ENCODE data around the gene BLOC1S6.

Gene BLOC1S6

DNA sequence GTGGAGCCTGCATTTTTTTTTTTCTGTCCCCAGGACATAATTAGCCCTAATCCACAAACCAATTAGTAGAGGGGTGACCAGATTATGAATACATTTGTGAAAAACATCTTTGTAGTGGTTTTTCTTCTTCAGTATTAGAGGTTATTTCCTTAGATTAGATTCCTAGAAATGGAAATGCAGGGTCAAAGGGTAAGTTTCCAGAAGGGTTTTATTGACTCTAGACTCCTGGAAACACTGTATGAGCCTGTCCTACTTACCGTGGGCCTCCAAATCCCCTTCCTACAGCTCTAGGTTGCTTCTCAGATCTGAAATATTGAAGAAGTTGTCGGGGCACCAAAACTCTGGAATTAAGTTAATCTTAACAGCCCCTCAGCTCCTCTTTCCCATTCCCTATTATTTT lies 70.1 kb downstream of the BLOC1S6 start:
- H3K4me3 ChIP-seq, result no peak overlapping the region
- DNase-seq (ENCODE audit: low spot score), result no peak
- H3K27ac ChIP-seq, result no peak overlapping the region
- TF ChIP-seq, protein P1, sequence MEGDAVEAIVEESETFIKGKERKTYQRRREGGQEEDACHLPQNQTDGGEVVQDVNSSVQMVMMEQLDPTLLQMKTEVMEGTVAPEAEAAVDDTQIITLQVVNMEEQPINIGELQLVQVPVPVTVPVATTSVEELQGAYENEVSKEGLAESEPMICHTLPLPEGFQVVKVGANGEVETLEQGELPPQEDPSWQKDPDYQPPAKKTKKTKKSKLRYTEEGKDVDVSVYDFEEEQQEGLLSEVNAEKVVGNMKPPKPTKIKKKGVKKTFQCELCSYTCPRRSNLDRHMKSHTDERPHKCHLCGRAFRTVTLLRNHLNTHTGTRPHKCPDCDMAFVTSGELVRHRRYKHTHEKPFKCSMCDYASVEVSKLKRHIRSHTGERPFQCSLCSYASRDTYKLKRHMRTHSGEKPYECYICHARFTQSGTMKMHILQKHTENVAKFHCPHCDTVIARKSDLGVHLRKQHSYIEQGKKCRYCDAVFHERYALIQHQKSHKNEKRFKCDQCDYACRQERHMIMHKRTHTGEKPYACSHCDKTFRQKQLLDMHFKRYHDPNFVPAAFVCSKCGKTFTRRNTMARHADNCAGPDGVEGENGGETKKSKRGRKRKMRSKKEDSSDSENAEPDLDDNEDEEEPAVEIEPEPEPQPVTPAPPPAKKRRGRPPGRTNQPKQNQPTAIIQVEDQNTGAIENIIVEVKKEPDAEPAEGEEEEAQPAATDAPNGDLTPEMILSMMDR (IDR thresholded peaks at IDR 0.05), result no peak

DNA sequence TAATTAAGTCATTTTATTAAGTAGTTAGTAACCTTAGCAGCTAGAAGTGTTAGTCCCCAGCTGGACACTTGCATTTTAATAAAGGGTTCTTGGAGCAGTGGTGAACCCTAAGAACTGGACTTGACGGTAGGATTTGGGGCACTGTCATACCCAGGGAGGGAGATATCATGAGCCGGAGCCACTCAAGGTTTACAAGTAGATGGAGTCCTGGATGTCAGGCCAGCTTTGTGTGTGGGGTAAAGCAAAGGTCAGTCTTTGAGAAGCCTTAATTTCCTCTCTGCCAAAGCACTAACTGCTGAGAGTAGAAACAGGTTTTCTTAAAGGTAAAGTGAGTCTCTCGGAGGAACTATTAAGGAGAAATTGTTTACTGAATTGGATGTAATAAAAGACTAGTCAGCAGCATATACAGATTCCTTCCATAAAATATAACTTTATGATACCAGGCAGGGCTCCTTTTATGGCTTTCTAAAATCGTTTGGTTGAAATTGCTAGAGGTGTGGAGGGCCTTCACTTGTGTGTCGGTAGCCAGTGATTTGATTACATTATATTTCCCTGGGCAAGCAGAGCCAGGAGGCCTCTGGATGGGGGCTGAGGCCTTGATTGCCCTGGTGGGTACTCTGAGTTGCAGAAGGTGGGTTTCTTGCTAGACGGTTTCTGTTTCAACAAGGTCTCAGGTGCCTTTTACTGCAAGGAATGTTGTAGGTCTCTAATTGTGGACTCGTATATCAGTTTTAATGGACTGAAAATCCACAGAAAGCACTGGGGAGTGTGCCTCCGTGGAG lies 70.8 kb downstream of the BLOC1S6 start:
- Histone ChIP-seq H3K4me3 (no peak overlapping the region), H3K27ac (no peak overlapping the region)
- TF ChIP-seq, protein P1 (IDR thresholded peaks at IDR 0.05), result no peak
- no peak for DNase-seq (ENCODE audit: low spot score)
